ENCODE measurements around the gene DHRS7. TPM values are rescaled to one million over a fixed set of nuclear protein-coding genes. Genes with fewer than 3 reads are reported as not detected.

DHRS7 gene
- total RNA-seq, 2 donors from 2014 or later = 58.3 to 63.9 TPM

DNA sequence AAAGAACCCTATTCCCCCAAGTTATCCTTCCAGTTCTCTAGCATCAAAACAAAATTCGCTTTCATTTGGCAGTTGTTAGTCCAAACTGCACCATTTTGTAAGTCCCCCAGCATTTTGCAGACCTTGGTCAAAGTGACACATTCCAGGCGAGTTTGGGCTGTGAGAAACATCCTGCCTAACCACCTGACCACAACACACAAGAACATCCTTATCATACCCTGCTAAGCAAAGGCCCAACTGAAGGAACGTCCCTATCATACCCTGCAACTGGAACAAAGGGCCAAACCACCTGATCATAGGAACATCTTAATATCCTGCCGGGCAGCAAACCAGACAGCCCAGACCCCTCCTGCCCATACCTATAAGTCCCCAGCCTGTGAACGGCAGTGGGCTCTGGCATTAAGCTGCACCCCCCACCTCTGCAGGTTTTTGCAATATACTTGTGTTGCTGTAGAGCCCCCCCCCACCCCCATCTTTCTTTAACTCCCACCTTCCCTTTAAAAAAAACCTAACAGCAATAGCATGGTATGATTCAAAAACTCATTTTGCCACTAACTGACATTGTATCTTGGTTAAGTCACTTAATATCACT is 70.8 kb downstream of the DHRS7 start:
- DNase-seq (ENCODE audit: low spot score) = no peak
- intact Hi-C loops (cut with DNase I) = loop anchor here in 1 of 2 donors (5.0 kb wide), 1 partner anchor 68 kb away; no protein-coding TSS in a partner anchor

Other genes with a start within 250 kb of the DHRS7 start
- gene LRRC9, start 245.3 kb downstream of the DHRS7 start, total RNA-seq = not detected
- gene PCNX4, start 73.5 kb downstream of the DHRS7 start, total RNA-seq = 10 to 100 TPM; 42.1 to 47.2 TPM
- 10 to 100 TPM; 45.3 to 64.2 TPM for gene PPM1A, start 83.8 kb upstream of the DHRS7 start, total RNA-seq